Astrocyte of the spinal cord (primary cell): ENCODE results near the gene FGD3.

Experiments used
- DNase-seq: peaks from one replicate; pipeline ENCODE4 v3.0.0; 2011; ENCODE audit warnings: low read depth, low spot score
- H3K4me3 ChIP-seq: 2 replicates; pipeline ENCODE4 v1.5.1; 2011; ENCODE audit warnings: low read depth, mild to moderate bottlenecking, low read length, moderate library complexity
- in situ Hi-C: cut with HindIII; loops from 2 replicates; pipeline ENCODE4 v1.10.0; 2017; ENCODE audit warnings: low sequenced_read_pairs
- TF ChIP-seq, protein P1 (sequence below): IDR thresholded peaks from 2 replicates; pipeline ENCODE4 v1.5.1; 2012; ENCODE audit warnings: low read depth, mild to moderate bottlenecking, low read length, inconsistent platforms

The FGD3 gene

DNA sequence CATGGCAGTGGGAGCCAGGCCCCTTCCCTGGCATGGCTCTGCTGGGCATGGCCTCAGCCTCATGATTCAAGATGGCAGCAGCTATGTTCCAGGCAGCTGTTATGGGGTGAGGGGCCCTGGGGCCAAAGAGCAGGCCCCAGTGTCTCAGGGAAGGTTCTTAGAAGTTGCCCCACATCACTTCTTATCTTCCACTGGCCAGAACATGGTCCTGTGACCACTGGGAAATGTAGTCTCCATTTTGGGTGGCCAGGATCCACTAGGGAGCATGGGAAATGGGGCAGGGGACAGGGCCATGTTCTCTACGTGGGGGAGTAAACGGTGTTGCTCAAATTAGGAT, 129.4 kb downstream of the FGD3 start:
- DNase-seq = no peak
- in situ Hi-C loops = no loop called here
- H3K4me3 ChIP-seq = no peak overlapping the region
- TF ChIP-seq, protein P1, sequence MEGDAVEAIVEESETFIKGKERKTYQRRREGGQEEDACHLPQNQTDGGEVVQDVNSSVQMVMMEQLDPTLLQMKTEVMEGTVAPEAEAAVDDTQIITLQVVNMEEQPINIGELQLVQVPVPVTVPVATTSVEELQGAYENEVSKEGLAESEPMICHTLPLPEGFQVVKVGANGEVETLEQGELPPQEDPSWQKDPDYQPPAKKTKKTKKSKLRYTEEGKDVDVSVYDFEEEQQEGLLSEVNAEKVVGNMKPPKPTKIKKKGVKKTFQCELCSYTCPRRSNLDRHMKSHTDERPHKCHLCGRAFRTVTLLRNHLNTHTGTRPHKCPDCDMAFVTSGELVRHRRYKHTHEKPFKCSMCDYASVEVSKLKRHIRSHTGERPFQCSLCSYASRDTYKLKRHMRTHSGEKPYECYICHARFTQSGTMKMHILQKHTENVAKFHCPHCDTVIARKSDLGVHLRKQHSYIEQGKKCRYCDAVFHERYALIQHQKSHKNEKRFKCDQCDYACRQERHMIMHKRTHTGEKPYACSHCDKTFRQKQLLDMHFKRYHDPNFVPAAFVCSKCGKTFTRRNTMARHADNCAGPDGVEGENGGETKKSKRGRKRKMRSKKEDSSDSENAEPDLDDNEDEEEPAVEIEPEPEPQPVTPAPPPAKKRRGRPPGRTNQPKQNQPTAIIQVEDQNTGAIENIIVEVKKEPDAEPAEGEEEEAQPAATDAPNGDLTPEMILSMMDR = no peak

DNA sequence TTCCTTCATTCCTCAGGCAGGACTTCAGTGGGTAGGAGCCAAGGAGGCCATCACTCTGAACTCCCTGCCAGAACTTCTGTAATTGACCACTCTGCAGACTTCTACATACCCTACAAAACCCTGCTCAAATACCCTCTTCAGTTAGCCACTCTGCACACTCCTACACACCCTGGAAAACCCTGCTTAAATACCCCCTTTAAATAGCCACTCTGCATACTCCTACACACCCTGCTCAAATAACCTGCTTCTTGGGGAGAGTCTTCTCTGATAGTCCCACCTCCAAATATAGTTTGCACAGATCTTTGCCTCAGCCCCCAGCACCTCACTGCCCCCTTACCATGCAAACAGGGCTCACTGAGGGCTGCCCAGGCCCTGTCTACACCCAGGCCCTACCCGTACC, 130.0 kb downstream of the FGD3 start:
- H3K4me3 ChIP-seq = no peak overlapping the region
- DNase-seq = no peak
- in situ Hi-C loops = no loop called here
- TF ChIP-seq, protein P1 = no peak

DNA sequence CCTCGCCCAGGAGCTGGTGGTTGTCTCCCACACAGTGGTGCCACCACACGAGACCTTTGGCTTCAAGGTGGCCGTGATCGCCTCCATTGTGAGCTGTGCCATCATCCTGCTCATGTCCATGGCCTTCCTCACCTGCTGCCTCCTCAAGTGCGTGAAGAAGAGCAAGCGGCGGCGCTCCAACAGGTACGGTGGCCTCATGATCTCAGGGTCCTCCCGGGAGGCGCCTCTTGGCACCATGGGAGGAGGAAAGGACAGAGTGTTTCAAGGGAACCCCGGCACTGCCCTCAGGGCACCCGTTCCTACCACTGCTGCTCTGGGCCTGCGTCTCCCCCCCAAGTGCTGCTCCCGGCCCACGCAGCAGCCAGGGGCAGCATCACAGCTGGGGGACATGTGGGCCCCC, 130.5 kb downstream of the FGD3 start:
- TF ChIP-seq, protein P1 = no peak
- DNase-seq = no peak
- H3K4me3 ChIP-seq = no peak overlapping the region
- in situ Hi-C loops = no loop called here

DNA sequence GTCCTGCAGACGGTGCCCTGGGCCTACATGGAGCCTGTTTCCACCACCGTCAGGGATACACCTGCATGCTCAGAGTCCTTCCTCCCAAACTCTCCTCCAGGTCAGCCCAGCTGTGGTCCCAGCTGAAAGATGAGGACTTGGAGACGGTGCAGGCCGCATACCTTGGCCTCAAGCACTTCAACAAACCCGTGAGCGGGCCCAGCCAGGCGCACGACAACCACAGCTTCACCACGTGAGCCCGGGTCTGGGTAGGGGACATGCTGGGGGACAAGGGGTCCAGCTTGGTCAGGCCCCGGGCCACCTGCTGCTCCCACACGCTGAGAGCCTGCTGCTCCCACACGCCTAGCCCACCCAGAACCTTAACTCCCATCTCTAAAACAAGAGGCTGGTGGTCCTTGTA, 132.0 kb downstream of the FGD3 start:
- TF ChIP-seq, protein P1 = no peak
- no peak for DNase-seq
- in situ Hi-C loops = no loop called here
- no peak overlapping the region for H3K4me3 ChIP-seq

DNA sequence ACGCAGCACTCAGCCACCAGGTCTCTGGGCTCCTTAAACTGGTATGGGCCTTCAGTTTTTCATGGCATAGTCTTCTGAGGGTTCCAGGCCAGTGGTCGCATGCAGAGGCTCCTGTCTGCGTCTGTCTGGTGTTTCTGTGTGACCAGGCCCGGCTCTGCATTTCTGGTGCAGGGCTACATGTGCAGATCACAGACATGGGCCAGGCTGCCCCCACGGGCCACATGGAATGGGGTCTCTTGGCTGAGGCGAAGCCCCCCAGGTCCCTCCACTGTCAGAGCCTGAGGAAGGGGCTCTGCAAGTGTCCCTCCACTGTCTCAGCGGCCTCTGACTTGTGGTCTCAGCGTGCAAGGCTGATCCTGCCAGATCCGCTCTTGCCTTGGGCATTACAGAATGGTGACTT, 133.1 kb downstream of the FGD3 start:
- H3K4me3 ChIP-seq = no peak overlapping the region
- no peak for DNase-seq
- in situ Hi-C loops = no loop called here
- TF ChIP-seq, protein P1 = no peak

DNA sequence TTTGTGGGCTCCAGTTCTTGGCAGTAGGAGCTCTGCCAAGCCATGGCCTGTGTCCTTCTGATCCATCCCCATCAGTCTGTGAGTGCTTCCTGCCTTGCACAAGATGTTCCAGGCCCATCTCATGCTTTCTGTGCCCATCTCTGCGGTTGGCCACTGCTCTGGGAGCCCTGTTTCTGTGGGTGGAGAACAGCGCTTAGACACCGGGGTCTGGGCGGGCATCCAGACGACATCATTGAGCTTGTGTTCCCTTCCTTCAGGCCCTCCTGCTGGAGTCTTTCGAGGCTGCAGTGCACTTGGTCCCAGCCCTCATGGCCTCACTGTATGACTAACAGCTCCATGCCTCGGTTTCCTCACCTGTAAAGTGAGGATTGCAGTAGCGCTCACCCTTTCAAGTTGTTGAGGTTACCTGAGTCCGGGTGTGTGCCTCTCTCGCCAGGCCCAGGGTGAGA, 133.8 kb downstream of the FGD3 start:
- H3K4me3 ChIP-seq = no peak overlapping the region
- TF ChIP-seq, protein P1 = no peak
- in situ Hi-C loops = no loop called here
- no peak for DNase-seq

DNA sequence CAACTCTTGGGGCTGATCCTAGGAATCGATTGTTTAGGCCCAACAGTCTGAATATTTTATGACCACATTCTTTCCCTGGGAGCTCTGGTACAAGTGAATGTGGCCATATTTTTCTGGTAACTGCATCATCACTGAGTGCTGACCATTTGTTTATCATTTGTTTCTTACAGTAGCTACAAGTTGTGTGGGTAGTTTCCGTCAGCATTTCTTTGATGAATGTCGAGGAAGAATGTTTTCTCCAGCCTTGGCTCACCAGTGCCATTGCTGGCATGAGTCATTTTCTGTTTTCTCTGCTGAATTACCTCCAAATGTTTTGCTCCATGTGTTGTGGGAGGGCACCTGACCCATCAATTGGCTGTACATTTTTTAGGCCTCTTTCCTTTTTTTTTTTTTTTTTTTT, 134.6 kb downstream of the FGD3 start:
- DNase-seq = peak; percentile 79
- in situ Hi-C loops = no loop called here
- no peak overlapping the region for H3K4me3 ChIP-seq
- TF ChIP-seq, protein P1 = no peak
